Peyer's patch (tissue), 4 donors: Measurements from ENCODE around the gene MAST4. TPM values are rescaled to one million over a fixed set of nuclear protein-coding genes. Genes with fewer than 3 reads are reported as not detected.

ENCODE experiments used
- DNase-seq, 3 donors: peaks; one replicate each; pipeline ENCODE4 v3.0.0-alpha.2; 2017 to 2019
- H3K27ac ChIP-seq, 4 donors: fragments of 200-600 bp; sonication (generic); one replicate each; pipeline ENCODE4 v1.5.1; 2016 to 2019
- H3K27me3 ChIP-seq, 2 donors: fragments of 200-600 bp; sonication (generic); one replicate each; pipeline ENCODE4 v1.5.1; 2019
- H3K36me3 ChIP-seq, 3 donors: fragments of 200-600 bp; sonication (generic); one replicate each; pipeline ENCODE4 v1.5.1; 2016 to 2019
- H3K4me1 ChIP-seq, 4 donors: fragments of 200-600 bp; sonication (generic); one replicate each; pipeline ENCODE4 v1.5.1; 2016 to 2019
- H3K4me3 ChIP-seq, 4 donors: fragments of 200-600 bp; sonication (generic); 1 replicate in 3 of 4; 2 replicates in 1 of 4; pipeline ENCODE4 v1.5.1; 2016 to 2019; ENCODE audit warnings: mild to moderate bottlenecking in 1 of 4
- H3K9me3 ChIP-seq, 4 donors: fragments of 200-600 bp; sonication (generic); one replicate each; pipeline ENCODE4 v1.5.1; 2016 to 2019; ENCODE audit warnings: mild to moderate bottlenecking in 1 of 4
- CTCF ChIP-seq, 6 experiments: fragments of 450-650 bp in 4 of 6; fragments of 200-600 bp in 2 of 6; sonication (generic) in 1 of 6; IDR thresholded peaks; one replicate each; pipeline ENCODE4 v1.5.1; 2017 to 2019; ENCODE audit warnings: antibody characterized with exemption in 6 of 6, mild to moderate bottlenecking in 3 of 6, moderate library complexity in 1 of 6
- POLR2A ChIP-seq, 2 donors: fragments of 450-650 bp; IDR thresholded peaks; one replicate each; pipeline ENCODE4 v1.5.1; 2017; ENCODE audit warnings: antibody characterized with exemption in 2 of 2, mild to moderate bottlenecking in 2 of 2, moderate library complexity in 2 of 2
- total RNA-seq, 4 donors: library from RNA; depleted of rRNA; stranded (reverse); fragments of >200 nt; gene quantifications; one replicate each; pipeline ENCODE4 v1.1.0, GENCODE V29; 2016

Gene MAST4
- total RNA-seq, 4 donors from 2014 or later = 20.2 to 23.1 (median 21.4) TPM

- Histone ChIP-seq H3K4me3 (no peak overlapping the region), H3K36me3 (no peaks in the 10 kb centered on the region), H3K27me3 (no peaks in the 10 kb centered on the region), H3K27ac (no peak overlapping the region), H3K4me1 (no peaks in the 10 kb centered on the region), H3K9me3 (no peaks in the 10 kb centered on the region)
- no peak for DNase-seq
- TF ChIP-seq CTCF (IDR thresholded peaks at IDR 0.05) (no peak), POLR2A (IDR thresholded peaks at IDR 0.05) (no peak)
These were observed 121.5 kb downstream of the MAST4 start for GRCh38 chr5:66717455-66718373.

GRCh38 chr5:66718374-66719002, 122.3 kb downstream of the MAST4 start:
- H3K27me3 ChIP-seq = no peaks in the 10 kb centered on the region
- no peak for DNase-seq
- no peaks in the 10 kb centered on the region for H3K4me1 ChIP-seq
- H3K27ac ChIP-seq = no peak overlapping the region
- no peaks in the 10 kb centered on the region for H3K36me3 ChIP-seq
- no peaks in the 10 kb centered on the region for H3K9me3 ChIP-seq
- no peak overlapping the region for H3K4me3 ChIP-seq
- TF ChIP-seq CTCF (IDR thresholded peaks at IDR 0.05) (no peak), POLR2A (IDR thresholded peaks at IDR 0.05) (no peak)

- Histone ChIP-seq H3K4me3 (no peak overlapping the region), H3K4me1 (no peaks in the 10 kb centered on the region), H3K9me3 (no peaks in the 10 kb centered on the region), H3K36me3 (no peaks in the 10 kb centered on the region), H3K27ac (no peak overlapping the region), H3K27me3 (no peaks in the 10 kb centered on the region)
- TF ChIP-seq POLR2A (IDR thresholded peaks at IDR 0.05) (no peak), CTCF (IDR thresholded peaks at IDR 0.05) (no peak)
- no peak for DNase-seq
These were observed 124.6 kb downstream of the MAST4 start for GRCh38 chr5:66720780-66721179.

- H3K4me3 ChIP-seq = no peak overlapping the region
- no peaks in the 10 kb centered on the region for H3K9me3 ChIP-seq
- H3K4me1 ChIP-seq = no peaks in the 10 kb centered on the region
- DNase-seq = no peak
- no peaks in the 10 kb centered on the region for H3K27me3 ChIP-seq
- no peaks in the 10 kb centered on the region for H3K36me3 ChIP-seq
- no peak overlapping the region for H3K27ac ChIP-seq
- TF ChIP-seq CTCF (IDR thresholded peaks at IDR 0.05) (no peak), POLR2A (IDR thresholded peaks at IDR 0.05) (no peak)
These were observed 126.5 kb downstream of the MAST4 start for GRCh38 chr5:66722686-66723085.

- Histone ChIP-seq H3K4me1 (no peaks in the 10 kb centered on the region), H3K9me3 (no peaks in the 10 kb centered on the region), H3K4me3 (no peak overlapping the region), H3K27me3 (no peaks in the 10 kb centered on the region), H3K36me3 (no peaks in the 10 kb centered on the region), H3K27ac (no peak overlapping the region)
- TF ChIP-seq POLR2A (IDR thresholded peaks at IDR 0.05) (no peak), CTCF (IDR thresholded peaks at IDR 0.05) (no peak)
- DNase-seq = no peak
These were observed 128.4 kb downstream of the MAST4 start for GRCh38 chr5:66724349-66725139.
